Lung microvascular endothelial cell (primary cell): ENCODE results near the gene YBX1. TPM values are rescaled to one million over a fixed set of nuclear protein-coding genes. Genes with fewer than 3 reads are reported as not detected.
"Not testable (repeated sequence)": the region's sequence is repeated elsewhere in the genome, so short reads cannot be mapped to it uniquely, and the experiment has no call there.

Source experiments
- DNase-seq, 2 donors: peaks; one replicate each; pipeline versions ENCODE4 v3.0.0 to v3.0.0-alpha.2; 2010; ENCODE audit warnings: low read depth in 2 of 2
- total RNA-seq: library from RNA; depleted of rRNA; stranded (reverse); fragments of >200 nt; gene quantifications from 2 replicates; pipeline ENCODE4 v1.2.1, GENCODE V29; 2014

YBX1 gene
- total RNA-seq, result 453 and 456 TPM in 2 replicates

DNA sequence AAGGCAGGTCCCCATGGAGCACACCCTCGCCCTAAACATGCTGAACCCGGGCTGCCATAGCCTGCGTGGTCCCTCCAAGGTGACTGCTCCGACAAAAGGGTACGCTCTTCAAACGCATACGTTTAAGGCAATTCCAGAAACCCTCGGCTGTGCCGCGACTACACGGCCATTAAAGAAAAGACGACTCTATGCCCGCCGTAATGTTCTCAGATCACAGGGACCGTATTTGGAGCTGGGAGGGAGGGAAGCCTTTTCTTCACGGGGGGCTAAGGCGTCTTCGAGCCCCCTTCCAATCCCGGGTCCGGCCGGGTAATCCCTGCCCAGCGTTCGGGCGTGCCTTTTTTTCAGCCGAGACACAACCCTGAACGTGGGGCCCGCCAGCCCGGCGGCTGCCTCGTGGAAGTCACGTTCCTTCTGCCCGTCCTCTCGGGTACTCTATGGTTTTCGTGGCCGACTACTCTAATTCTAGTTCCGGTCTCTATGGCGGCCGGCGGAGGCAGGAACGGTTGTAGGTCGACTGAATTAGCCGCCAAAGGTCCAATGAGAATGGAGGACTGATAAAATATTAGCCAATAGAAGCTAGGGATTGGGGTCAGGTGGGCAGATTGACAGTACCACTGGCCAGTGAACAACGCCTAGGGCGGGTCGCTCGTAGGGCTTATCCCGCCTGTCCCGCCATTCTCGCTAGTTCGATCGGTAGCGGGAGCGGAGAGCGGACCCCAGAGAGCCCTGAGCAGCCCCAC is at the start of gene YBX1:
Gene YBX1, plus strand, starts transcription at position 678 of the 743 bp plus-strand sequence. CDS start 148 bp downstream, outside the sequence.
- DNase-seq, result peak; percentile 99

DNA sequence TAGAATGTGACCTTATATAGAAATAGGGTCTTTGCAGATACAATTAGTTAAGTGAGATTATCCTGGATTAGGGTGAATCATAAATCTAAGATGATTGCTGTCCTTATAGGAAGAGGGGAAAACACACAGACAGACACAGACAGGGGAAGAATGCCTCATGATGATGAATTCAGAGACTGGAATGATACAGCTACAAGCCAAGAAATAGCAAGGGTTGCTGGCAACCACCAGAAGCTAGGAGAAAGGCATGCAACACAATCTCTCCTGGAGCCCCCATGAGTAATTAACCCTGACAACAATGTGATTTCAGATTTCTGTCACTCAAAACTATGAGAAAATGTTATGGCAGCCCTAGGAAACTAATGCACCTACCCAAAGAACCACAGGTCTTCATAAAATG is 43.1 kb upstream of the YBX1 start:
- no peak for DNase-seq

DNA sequence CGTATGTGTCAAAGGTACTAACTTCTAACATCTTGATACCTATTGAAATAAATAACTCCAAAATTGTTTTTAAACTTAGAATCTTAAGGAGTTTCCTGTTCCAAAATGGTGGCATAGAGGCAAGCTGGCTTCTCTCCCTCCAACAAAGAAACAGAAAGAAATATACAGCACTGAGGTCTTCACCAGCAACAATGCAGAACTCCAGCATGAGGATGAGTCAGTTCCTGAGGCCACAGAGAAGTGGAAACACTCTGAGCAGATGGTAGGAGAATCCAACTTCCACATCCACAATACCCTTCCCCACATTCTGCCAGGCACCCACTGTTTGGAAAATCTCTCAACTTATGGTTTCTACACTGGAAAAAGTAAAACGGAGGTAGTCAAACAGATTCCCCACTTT is 36.2 kb upstream of the YBX1 start:
- peak; percentile 65 to 80 for DNase-seq

DNA sequence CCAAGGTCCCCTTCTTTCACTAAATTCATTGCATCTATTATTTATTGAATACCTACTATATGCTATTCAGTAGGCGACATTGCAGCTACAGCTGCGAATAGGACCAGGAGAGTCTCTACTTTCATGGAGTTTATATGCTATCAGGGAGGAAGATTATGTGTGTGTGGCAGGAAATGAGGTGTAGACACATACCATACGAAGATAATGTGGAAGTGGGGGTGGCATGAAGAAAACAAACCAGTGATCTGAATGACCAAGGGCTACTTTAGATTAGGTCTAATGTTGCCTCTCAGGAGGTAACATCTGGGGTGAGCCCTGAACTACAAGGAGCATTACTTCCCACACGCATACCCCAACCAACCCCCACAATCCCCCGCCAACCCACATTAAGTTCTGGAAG is 25.0 kb upstream of the YBX1 start:
- no peak for DNase-seq

DNA sequence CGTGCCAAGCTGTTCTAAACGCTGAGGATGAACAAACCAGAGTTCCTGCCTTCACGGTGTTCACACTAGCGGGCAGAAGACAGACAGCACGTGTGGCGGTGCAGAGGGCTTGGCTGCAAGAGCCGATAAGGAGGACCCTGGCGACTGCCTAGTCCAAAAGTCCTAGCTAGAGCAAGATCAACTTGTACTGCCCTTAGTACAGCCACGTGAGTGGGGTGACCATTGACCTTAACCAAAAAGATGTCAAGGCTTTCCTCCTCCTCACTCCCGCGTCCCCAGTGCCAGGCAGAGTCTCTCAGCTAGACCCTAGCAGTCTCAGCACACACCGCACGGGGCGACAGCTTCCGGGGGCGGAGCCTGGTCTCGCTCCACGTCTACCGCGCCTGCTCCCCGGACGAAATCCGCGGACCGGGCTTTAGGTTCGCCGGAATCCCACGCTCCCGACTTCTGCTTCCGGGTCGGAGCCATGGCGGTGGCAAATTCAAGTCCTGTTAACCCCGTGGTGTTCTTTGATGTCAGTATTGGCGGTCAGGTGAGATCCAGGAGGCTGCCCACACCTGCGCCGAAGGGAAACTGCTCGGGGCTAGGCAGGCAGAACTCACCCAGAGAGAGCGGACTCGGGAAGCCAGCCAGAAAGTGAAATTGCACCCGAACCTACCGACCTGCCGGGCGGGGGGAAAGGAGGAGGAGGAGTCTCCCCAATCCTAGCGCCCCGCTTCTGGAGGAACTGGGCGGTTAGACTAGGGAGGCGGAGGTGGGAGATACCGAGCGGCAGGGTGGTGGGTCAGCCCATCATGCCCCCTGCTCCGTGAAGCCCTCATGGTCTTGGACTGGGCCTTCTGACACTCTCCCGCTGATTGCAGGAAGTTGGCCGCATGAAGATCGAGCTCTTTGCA is 24.0 kb upstream of the YBX1 start, which contains the start of gene PPIH:
Gene PPIH, plus strand, starts transcription at position 443 of the 896 bp plus-strand sequence. Its CDS starts 24 bp downstream, at position 467.
- peak; percentile 92 to 93 for DNase-seq

DNA sequence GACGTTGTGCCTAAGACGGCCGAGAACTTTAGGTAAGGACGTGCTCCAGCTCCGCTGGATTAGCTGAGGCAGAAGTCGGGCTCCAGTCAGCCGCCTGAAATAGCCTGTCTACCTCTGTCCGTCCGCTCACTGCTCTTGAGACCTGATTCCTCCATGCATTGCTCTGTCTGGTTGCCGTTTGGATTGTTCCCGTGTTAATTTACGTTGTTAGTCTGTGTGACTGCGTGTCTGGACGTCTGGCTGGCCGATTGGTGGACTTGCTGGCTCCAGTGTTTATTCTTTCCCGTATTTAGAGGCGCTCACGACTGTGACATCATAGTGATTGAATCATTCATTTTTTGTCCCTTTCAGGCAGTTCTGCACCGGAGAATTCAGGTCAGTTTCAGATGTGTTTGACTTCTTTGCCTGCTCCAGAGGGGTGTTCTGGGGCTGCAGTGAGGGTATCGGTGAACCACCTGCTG is 23.3 kb upstream of the YBX1 start:
- DNase-seq, result peak; percentile 31 to 35

DNA sequence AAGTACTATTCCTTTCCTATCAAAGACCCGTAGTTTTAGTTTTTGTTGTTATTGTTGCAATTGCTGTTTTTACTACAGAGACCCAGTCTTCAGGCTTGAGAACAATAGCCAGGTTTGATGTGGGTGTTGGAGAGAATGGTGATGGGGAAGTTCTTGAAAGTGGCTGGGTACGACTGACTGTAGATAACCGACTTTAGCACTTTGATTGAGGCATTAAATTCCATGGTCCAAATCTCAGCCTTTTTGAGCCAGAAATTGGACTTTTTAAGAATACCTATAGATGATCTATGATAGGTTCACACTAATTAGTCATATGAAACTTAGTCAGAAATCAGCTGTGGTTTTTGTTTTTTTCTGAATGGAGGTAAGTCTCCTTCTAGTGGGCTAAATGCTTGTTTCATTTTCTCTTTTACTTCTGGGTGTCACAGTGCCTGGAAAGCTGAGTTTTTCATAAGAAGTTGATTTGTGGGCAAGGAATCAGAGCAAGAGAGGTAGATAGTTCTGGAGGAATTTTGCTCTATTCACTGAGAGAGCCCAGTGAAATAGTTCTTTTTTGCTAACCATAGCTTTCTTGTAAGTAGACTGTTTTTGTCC is 21.2 kb upstream of the YBX1 start:
- no peak for DNase-seq

DNA sequence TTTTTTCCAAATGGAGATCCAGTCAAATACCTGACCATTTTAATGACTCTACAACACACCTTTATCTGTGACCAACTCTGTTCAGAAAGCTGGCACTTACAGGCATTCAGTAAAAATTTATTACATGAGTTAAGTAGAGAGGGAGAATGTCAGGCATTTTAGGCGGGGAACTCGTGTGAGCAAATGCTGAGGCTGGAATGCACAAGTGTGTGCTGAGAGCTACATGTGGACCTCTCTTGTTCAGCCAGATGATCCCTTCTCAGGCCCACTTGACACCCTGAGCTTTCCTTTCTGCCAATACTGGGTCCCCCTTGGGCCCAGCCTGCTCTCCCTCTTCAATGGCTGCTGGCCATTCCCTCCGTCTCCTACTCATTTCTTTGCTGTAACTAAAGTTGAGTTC is 12.3 kb upstream of the YBX1 start:
- no peak for DNase-seq

DNA sequence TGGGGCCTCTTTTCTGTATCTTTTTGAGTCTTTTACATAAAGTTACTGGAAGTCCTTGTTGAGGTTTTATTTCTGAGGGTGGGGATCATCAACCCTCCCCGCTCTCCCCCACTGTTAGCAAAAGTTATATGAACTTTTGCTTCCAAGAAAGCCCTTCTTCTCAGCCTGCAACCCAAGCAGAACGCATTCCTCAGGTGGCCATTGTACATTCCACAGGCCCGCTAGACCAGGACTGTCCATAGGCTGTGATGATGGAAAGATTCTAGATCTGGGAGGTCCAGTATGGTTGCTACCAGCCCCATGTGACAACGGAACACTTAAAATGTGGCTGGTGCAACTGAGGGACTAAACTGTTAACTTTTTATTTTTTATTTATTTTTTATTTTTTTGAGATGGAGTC is 11.8 kb upstream of the YBX1 start:
- DNase-seq, result no peak

DNA sequence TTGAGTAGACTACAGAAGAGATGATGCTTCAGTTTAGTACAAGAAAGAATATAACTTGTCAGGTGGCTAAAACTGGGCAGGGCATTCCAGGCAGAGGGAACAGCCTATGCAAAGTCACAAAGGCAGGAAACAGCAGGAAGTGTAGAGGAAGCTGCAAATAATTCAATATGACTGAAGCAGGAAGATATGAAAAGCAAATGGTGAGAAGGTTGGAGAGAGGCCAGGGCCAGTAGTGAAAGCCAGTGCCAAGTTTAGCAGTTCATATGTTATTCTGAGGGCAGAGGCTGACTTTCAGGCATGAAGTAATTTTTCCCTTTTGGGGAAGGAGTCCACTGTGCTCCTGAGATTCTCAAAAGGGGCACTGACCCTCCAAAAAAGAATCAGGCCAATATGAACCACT is 8.0 kb upstream of the YBX1 start:
- peak; percentile 87 to 96 for DNase-seq

DNA sequence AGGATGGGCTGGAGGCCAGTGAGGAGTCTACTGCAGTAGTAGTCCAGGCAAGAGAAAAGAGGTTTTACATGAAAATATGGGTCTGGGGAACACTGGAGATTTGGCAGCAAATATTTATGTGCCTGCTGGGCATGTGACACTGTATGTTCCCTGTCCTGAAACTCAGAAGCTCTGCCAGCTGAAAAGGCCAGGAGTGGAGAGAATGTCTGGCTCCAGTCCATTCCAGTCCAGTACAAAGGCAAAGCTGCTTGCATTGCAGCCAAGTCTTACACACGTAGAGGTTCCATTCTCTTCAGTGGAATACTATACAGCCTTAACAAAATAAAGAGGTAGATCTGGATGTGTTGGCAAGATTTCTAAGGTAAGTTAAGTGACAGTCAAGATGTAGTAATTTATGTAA is 7.5 kb upstream of the YBX1 start:
- peak; percentile 16 to 91 for DNase-seq

DNA sequence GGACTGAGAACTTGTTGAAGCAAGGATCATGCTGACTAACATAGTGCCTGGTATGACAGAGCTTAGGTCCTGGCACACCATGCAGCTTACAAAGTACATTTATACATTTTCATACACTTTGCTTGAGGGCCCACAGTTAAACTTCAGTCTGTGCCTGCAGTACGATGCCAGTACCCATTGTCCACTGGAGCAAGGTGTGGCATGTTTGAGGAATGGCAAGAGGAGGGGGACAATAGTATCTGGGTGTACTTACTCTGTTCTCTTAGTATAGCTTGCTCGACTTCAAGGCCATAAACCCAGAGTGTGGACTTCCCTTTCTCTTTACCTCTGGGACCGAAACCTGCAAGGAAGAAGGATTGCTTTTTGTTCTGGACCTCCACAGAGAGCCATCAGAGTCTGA is 6.8 kb upstream of the YBX1 start:
- DNase-seq, result no peak

DNA sequence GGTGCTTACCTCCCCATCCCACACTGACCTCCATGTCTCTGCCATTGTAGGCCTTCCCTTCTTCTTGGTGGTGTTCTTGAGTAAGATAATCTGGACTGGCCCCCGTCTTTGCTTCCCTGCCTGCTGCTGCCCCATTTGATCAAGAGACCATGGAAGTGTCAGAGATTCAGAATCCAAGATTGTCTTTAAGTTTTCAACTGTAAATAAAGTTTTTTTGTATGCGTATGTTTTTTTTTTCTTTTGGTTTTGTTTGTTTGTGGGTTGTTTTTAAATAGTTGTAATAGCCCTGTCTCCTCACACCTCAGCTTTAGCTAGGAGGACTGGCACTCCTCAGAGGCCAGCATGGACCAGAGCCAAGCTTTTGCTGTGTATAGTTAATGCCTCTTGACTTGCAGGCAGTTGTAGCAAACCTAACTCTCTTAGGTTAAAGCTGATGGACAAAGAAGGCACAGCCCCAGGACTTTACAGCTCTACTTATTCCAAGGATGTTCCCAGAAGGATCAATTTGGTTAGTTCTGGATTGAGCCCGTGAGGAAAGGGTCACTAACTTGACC is 5.6 kb upstream of the YBX1 start:
- no peak for DNase-seq

DNA sequence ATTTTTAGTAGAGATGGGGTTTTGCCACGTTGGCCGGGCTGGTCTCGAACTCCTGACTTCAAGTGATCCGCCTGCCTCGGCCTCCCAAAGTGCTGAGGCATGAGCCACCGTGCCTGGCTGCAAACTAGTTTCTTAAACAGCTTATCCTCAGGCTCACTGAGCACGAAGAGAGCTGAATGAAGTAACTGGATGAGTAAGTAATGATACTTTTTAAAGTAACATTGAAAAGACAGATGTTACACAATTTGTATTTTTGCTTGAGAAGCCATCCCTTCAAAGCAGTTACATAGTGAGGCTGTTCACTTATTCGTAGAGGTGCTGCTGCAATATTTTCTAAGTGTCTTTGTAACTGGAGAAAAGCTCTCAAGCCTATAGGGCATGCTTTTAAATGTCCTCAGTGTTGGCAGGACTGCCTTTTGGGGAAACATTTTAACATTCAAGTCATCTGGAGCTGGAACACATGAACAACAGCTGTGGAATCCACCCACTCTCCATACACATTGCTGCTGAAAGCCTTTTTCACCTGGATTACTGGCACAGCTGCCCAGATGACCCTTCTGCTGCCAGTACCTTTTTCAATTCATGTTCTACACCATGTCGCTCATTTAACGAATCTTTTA is 2.7 kb upstream of the YBX1 start:
- no peak for DNase-seq

DNA sequence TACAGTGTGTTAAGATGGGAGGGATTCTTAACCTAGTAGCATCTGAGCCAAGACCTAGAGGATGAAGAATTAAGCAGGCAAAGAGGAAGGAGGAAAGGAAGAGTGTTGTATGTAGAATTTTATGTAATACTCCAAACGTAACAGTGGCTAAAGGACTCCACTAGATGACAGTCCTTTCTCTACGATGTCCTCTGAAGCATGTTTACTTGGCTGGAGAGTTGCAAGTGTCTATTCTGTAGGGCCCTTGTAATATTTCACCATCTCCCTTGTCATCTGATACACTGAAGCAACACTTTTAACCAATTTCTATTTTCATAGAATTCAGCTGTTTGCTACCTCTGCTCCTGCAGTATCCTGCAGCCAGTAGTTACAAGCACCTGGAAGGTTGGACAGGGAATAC is 2.2 kb upstream of the YBX1 start:
- DNase-seq, result no peak

DNA sequence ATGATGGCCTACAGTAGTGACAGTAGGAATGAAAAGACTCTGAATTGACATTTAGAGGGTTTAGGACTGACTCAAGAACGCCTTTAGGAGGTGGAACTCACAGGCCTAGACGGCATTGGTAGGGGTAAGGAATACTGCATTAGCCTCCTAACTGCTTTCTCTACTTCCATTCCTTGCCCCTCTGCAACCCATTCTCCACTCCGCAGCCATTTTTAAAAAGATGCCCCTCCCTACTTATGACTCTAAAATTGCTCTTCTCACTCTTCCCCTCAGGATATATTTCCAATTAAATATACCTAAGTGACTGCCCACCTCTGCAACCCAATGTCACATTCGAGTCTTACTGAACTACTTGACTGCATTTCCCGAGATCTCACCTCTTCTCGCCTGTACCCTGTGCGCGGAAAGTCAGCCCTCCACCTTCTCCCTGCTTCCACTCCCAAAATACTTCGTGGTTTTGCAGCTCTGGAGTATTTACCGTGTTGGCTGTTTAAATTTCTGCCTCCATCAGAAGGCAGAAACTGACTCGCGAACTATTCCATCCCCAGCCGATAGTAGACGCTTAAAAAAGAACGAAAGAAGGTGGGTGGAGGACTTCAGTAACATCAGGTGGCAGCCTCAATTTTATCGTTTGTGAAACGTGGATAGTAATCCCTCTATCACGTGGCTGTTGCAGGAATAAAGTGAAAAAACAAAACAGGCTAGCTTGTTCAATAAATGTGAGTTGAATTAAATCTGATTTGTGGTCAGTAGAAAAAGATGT is 1.1 kb upstream of the YBX1 start:
- DNase-seq, result peak; percentile 37 to 51

DNA sequence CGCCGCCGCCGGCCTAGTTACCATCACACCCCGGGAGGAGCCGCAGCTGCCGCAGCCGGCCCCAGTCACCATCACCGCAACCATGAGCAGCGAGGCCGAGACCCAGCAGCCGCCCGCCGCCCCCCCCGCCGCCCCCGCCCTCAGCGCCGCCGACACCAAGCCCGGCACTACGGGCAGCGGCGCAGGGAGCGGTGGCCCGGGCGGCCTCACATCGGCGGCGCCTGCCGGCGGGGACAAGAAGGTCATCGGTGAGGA is 193 bp downstream of the YBX1 start:
- not testable (repeated sequence) for DNase-seq

DNA sequence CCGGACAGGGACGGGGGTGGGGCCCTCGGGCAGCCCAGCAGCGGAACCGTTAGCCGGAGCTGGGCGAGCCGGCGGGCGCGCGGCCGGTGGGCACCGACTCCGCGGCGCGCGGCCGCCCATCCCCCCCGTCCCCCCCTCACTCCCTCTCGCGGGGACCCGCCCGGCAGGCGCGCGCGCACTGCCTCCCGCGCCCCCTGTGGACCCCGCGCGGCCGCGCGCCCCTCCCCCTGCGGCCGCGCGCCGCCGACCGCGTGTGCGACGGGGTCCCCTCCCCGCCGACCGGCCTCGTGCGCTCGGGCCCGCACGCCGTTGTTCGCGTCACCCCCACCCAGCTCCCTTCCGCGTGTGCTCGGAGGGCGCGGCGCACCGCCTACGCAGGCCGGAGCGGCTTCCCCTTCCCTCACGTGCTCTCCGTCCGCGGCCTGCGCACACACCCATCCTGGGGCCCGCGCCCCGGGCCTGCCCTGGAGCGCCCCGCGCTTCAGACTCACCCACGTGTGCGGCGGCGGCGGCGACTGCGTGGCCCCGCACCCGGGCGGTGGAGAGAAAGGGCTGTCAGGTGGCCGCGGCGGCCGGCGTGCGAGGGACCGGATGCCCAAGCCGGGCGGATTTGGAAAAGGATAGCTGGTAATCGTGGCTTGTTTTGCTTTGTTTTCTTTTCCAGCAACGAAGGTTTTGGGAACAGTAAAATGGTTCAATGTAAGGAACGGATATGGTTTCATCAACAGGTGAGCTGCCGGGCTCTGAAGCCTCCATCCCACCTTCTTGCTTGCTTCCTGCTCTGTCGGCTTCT is 717 bp downstream of the YBX1 start:
- DNase-seq, result peak; percentile 72 to 77

DNA sequence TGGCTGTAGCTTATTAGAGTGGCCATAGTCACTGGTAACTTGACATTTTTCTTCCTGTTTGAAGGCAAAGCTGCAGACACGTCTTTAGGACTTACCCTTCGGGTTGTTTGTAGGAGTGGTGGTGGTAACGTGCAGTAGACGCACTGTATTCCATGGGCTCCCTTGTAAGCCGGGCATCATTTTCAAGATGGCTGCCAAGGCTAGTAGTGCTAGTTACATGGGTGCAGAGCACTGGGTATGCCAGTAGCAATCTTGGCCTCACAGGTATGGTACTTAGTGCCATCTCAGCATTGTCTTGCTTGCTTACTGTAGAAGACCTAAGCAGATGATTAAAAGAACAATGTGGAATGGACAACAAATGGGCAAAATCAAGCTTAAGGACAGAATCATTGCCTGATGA is 1.9 kb downstream of the YBX1 start:
- DNase-seq, result peak in 1 of 2 donors; percentile 20

DNA sequence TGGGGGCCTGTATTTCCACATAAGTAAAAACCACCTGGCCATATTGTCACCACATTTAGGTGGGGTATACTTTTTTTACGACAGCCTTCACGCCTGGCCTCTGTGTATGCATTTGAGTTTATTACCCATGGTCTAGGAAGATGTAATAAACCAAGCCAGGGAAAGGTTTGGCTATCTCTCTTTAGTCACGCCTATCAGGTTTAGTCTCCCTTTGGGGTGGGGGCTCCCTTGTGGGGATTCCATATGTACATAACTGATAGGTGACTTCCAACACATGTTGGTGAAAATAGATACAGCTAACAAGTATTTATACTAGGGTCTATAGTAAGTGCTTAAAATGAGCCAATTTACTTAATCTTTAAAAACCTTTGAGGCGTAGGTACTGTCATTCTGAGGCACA is 4.2 kb downstream of the YBX1 start:
- DNase-seq, result no peak
